ENCODE measurements around the gene CSRP3. TPM values are rescaled to one million over a fixed set of nuclear protein-coding genes. Genes with fewer than 3 reads are reported as not detected.
"Not testable (repeated sequence)": the region's sequence is repeated elsewhere in the genome, so short reads cannot be mapped to it uniquely, and the experiment has no call there.

CSRP3 gene
- total RNA-seq, 1 donor from 2014 or later = 31.7 TPM

DNA sequence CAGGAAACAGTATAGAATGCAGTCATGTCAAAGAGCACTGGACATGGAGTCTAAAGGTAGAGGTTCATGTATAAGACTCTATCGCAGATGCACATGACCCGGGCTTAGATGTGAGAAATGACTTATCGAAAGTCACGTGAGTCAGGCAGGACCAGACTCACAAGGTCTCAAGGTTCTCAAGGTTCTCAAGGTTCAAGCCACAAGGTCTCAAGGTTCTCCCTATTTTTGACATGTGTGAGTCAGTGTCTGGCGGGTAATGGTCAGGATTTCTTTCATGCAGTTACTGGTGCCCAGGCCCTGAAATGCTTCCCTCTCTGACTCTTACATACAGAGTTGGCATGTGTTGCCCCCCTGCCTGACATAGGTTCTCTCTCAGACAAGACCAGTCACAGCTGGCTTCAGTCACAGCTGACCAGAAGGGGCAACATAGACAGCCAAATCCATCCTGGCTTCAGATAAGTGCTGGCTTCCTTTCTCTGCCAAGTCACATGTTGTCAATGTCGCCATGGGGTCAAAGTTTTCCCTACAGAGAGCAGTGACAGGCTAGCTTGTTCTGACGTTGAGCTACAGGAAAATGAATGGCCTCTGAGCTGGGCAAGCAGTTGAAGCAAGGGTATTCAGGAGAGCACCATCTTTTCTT lies 10.1 kb downstream of the CSRP3 start:
- no peak for DNase-seq (ENCODE audit: low read depth)

DNA sequence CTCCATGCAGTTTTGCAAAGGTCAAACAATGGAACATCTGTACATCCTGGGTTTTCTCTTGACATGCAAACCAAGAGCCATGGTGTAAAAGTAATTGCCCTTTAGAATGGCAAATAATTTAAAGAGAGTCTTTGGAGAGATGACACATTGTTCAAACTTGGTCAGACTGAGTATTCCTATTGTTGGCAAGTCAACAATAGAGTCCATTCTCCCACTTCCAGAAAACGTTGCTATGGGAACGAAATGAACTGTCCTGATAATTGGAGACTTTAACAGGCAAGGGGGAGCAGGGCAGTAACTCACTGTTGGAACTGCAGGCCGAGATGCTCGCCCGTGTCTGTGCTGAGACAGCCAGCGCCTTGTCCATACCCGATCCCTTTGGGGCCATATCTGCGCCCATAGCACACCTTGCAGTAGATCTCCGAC lies 13.9 kb downstream of the CSRP3 start:
- no peak for DNase-seq (ENCODE audit: low read depth)

DNA sequence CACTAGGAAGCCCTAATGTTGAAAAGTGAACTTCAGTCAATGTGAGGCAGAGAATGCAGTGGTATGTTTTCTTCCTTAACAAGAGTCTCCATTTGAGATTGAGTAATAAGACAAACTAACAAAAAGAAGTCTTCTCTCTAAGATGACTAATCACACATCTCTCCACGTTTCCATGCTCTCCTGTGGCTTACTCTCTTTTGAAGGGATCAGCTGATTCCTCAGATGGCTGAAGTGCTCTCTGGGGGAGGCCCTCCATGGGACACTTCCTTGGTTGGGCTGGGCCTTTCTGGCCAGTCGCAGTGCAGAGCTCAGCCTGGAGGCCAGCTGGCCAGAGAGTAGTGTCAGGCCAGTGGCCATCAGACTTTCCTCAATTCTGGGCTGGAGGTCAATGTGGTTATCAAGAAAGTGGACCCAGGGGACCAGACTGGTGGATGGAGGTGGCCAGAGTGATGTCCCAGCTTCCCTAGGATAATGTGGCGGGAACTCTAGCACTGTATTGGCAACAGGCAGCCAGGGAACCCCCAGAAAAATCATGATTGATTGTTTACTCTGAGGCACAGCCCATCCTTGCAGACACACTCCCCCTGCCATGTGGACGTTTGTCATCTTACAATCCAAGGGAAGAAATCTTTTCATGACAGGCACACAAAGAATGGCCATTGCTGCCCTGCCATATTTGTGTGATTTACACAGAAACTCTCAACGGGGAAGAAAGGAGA lies 14.5 kb downstream of the CSRP3 start:
- peak; percentile 39 for DNase-seq (ENCODE audit: low read depth)

DNA sequence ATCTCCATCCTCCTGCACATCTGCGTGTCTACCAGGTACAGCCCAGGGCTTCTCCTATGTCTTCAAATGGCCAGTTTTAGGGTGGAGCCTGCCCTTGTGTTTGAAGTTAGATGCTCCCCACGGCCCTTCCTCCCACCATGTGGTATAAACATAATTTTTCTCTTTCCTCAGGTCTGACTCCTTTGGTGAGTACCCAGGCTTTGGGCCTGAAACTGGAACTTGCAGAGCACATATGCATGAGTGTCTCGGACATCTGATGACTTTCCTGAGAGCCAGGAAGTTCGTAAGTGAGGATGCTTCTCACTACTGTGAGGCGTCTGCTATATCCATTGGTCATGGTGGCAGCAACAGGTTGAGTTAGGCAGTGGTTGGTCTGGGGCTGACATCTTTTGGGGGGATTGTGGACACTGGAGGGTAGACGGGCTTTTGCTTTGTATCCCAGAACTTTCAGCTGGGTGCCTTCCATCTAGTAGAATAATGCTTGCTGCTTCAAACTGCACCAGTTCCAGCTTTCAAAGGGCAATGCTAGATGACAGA lies 16.2 kb downstream of the CSRP3 start:
- no peak for DNase-seq (ENCODE audit: low read depth)

GRCh38 chr11:19185036-19185435 lies 16.7 kb downstream of the CSRP3 start:
- no peak for DNase-seq (ENCODE audit: low read depth)

DNA sequence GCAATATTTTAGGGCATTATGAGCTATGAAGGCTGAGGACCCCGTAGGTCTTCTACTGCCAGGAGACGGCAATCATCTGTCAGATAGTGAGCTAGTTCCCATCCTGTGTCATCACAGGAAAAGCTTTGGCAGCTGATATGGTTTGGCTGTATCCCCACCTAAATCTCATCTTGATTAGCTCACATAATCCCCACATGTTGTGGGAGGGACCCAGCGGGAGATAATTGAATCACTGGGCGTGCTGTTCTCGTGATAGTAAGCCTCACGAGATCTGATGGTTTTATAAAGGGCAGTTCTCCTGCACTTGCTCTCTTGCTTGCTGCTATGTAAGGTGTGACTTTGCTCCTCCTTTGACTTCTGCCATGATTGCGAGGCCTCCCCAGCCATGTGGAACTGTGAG lies 18.1 kb downstream of the CSRP3 start:
- peak; percentile 60 for DNase-seq (ENCODE audit: low read depth)

- no peak for DNase-seq (ENCODE audit: low read depth)
Measured at GRCh38 chr11:19181531-19182261, 20.1 kb downstream of the CSRP3 start.

DNA sequence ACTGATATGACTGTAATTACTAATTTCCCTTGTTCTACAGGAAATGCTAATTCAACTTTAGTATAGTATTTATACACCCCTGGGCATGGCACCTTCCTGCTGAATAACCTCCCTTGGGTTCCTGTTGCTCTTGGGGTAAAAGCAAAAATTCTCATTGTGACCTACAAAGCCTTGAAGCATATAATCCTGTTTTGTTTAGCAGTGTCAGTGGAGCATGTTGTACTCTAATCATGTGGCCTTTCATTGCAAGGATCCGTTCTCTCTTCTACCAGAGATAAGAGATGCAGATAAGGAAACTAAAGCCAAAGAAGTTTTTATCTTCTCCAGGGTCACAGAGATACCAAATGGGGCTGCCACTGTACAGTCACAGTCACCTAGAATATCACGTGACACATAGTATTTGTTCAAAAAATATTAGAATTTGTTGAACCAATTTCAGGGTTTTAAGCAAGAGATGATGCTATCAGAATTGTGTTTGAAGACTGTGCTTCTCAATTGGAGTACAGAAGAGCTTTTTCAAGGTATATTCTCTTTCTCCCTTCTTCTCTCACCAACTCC lies 25.1 kb downstream of the CSRP3 start:
- no peak for DNase-seq (ENCODE audit: low read depth)

DNA sequence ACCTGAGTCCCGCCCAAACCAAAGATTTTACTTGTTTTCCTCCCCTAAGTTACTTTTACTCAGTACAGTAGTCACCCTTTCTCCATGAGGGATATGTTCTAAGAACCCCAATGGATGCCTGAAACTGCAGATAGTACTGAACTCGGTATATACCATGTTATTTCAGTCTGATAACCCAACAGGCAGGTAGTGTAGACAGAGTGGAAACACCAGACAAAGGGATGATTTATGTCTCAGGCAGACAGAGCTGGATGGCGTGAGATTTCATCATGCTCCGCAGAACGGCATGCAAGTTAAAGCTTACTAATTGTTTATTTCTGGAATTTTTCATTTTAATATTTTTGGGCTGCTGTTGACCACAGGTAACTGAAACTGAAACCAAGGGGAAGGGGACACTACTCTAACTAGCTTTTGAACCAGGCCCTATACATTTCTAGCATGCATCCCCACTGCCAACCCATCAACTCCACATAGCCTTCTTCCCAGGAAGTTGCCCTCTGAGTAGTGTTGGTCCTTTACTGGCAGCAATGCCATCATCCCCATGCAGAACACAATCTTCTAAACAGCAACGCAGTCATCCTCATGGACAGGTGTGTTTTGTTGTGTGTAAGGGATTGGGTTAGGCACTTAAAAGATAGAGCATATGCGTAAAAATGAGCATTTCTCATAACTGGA lies 27.7 kb downstream of the CSRP3 start:
- DNase-seq (ENCODE audit: low read depth) = no peak

DNA sequence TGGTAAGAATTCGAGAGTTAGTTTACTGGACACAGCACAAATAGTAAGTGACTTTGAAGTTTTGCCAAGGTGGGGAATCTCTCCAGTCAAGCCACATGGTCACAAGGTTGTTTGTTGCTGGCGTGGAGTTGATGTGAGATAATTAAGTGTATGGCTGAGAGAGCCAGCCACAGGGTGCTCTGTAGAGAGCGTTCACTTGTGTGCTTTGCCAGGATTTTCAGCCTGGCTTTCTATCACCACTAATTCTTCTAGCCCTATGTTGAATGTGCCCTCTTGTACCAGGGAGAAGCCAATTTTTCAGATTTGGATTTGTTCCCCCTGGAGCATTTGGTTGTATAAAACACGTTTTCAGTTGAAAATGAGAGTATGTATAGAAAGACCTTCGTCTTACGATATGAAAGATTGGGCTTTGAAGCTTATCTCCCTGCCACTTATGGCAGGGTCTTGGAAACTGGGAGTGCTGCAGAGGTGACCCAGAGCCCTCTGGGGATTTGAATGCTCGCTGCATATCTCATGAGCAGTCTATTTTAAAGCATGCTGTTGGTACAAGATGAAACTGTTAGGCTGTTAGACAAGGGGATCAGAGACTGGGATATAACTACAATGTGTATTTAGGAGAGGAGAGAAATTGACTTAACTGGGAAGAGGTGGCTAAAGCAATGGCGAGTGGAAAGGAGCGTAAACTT lies 28.6 kb downstream of the CSRP3 start:
- DNase-seq (ENCODE audit: low read depth) = no peak

- DNase-seq (ENCODE audit: low read depth) = no peak
Measured at GRCh38 chr11:19168090-19168489, 33.7 kb downstream of the CSRP3 start.

- DNase-seq (ENCODE audit: low read depth) = no peak
Measured at GRCh38 chr11:19164881-19165280, 36.9 kb downstream of the CSRP3 start.

DNA sequence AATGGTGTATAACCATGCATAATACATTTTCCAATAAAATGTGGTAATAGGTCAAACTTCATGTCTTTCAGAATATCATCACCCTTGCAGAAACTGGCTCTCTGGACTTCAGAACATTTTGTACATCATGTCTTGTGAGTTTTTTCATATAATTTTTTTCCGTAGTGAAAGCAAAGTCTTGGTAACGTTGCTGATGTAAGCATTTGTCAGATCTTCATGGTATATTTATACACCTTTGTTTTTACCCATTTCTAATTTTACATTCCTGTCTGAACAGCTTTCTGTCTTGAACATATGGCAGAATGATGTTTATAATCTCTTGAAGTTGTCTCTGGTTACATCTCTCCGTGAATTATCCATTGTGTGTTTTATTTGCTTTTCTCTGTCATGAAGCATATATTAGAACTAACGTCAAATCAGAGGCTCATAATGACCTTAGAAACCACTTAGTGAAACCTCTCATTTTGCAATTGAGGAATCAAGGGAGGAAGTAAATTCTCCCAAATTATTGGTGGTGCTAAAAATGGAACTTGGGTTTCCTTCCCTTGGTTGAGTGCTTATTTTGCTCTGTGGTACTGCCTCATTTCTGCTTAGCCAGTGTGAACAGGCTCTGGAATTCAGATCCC lies 37.4 kb downstream of the CSRP3 start:
- DNase-seq (ENCODE audit: low read depth) = no peak

- no peak for DNase-seq (ENCODE audit: low read depth)
Measured at GRCh38 chr11:19163617-19164016, 38.2 kb downstream of the CSRP3 start.

DNA sequence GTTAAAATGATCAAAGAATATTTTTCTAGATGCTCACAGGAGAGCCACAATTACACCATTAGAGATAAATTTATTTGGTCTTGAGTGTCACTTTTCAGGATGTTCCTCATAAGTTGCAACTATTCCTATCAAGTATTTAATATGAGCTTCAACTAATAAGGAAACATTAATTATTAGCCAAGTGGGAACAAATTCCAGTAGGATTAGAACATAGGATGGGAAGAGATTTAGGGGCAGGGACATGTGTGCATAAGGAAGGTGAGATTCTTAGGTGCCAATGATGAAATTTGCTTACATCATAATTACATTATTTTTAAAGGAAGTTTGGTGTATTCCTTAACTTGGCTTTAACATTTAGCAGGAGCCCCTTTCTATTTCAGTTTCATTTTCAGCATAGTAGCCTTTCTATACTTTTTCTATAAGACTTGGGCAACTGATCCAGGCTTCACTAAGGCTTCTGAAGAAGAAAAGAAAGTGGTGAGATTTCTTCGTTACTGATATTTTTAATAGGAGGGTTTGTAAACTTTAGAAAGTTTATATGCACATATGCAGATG lies 38.8 kb downstream of the CSRP3 start:
- DNase-seq (ENCODE audit: low read depth) = no peak

DNA sequence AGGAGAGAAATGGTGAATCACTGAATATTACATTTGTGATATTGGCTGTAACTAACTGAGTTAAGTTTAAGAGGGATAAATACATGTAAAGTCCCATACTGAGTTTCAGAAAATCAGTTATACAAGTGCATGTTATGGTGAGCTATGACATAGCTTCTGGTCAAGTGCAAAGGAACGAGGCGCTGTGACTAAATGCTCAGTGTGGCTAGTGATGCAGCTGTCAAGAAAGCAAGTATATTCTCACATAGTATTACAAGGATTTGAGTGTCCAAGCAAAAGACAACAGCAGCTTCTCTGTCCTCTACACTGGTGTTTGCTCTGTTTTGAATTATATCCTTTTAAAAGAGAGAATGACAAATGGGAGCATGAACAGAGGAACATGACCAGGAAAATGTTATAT lies 40.1 kb downstream of the CSRP3 start:
- no peak for DNase-seq (ENCODE audit: low read depth)

DNA sequence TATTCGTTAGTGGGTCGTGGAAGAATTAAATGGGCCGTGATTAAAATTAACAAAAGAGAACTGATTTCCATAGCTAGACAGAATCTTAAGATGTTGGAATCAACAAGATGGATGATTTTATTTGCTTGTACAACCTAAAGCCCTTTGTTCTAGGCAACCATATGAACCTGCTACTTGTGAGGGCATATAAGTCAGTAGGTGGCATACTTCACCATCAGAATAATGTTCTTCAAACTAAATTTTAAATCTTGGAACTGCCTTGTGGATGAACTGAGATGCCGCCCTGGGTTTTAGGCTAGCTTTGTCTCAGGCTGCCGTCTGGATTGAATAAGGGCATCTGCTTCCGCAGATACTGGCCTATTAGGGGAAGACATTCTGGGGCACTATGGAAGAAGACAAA lies 40.9 kb downstream of the CSRP3 start:
- DNase-seq (ENCODE audit: low read depth) = peak; percentile 44

- DNase-seq (ENCODE audit: low read depth) = no peak
Measured at GRCh38 chr11:19156892-19157291, 44.9 kb downstream of the CSRP3 start.

GRCh38 chr11:19145319-19145718 lies 56.5 kb downstream of the CSRP3 start:
- no peak for DNase-seq (ENCODE audit: low read depth)

GRCh38 chr11:19136884-19137283 lies 64.9 kb downstream of the CSRP3 start:
- DNase-seq (ENCODE audit: low read depth) = not testable (repeated sequence)

All from myocyte (in vitro differentiated cells).